Adrenal gland (tissue), 5 donors: Measurements from ENCODE around the gene CCDC117.

Experiments used
- CTCF ChIP-seq, 6 experiments: fragments of 450-650 bp in 4 of 6; fragments of 200-600 bp in 2 of 6; sonication (generic) in 1 of 6; IDR thresholded peaks; 1 replicate in 5 of 6; 2 replicates in 1 of 6; pipeline versions ENCODE4 v1.5.1 to v1.8.0; 2016 to 2021; ENCODE audit warnings: antibody characterized with exemption in 6 of 6, mild to moderate bottlenecking in 2 of 6, moderate library complexity in 1 of 6
- POLR2A ChIP-seq, 2 donors: fragments of 450-650 bp; IDR thresholded peaks; one replicate each; pipeline ENCODE4 v1.6.1; 2017; ENCODE audit warnings: antibody characterized with exemption in 2 of 2, mild to moderate bottlenecking in 2 of 2, moderate library complexity in 1 of 2
- donor health status: DM: no; HTN: no; CAD: no.

GRCh38 chr22:28743852-28744251 lies 28.6 kb upstream of the CCDC117 start:
- TF ChIP-seq CTCF (IDR thresholded peaks at IDR 0.05) (no peak), POLR2A (IDR thresholded peaks at IDR 0.05) (no peak)
